ENCODE measurements around the gene PDSS1.

GRCh38 chr10:26662864-26663263 is 34.6 kb upstream of the PDSS1 start:
- TF ChIP-seq CTCF (IDR thresholded peaks at IDR 0.05): no peak
- TF ChIP-seq POLR2A (IDR thresholded peaks at IDR 0.05): no peak
